Measurements from ENCODE around the gene SUGP1.

GRCh38 chr19:19304186-19304965 lies 15.9 kb downstream of the SUGP1 start:
- TF ChIP-seq CTCF (IDR thresholded peaks at IDR 0.05 in 4 of 5, conservative IDR thresholded peaks at IDR 0.05 in 1 of 5) (no peak), POLR2A (IDR thresholded peaks at IDR 0.05) (no peak)
